GM18861 (cell line): ENCODE data around the gene TH.
"Not testable (repeated sequence)": the region's sequence is repeated elsewhere in the genome, so short reads cannot be mapped to it uniquely, and the experiment has no call there.

Experiments used
- ATAC-seq: cut with Tn5 transposase; IDR thresholded peaks from one replicate; pipeline ENCODE4 v1.9.1; 2021; ENCODE audit not compliant: unreplicated experiment

The TH gene

GRCh38 chr11:2196970-2197770 lies 25.6 kb upstream of the TH start:
- no peak for ATAC-seq

DNA sequence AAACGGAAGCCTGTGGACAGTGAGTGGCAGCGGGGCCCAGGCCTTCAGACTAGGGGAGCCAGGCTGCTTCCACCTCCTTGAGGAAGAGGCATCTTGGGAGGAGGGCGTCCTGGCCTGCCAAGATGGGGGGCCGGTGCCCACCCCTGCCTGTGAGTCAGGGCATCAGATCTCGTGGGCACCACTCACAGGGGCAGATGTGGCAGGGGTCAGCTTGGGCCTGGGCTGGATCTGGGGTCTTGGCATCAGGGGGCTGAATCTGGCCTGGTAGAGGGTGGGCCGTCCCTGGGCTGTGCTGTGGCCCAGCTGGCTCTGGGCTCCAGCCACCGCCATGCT lies 24.1 kb upstream of the TH start:
- no peak for ATAC-seq

GRCh38 chr11:2194877-2195755 lies 23.5 kb upstream of the TH start:
- ATAC-seq: no peak

GRCh38 chr11:2193888-2194595 lies 22.4 kb upstream of the TH start:
- ATAC-seq: not testable (repeated sequence)

DNA sequence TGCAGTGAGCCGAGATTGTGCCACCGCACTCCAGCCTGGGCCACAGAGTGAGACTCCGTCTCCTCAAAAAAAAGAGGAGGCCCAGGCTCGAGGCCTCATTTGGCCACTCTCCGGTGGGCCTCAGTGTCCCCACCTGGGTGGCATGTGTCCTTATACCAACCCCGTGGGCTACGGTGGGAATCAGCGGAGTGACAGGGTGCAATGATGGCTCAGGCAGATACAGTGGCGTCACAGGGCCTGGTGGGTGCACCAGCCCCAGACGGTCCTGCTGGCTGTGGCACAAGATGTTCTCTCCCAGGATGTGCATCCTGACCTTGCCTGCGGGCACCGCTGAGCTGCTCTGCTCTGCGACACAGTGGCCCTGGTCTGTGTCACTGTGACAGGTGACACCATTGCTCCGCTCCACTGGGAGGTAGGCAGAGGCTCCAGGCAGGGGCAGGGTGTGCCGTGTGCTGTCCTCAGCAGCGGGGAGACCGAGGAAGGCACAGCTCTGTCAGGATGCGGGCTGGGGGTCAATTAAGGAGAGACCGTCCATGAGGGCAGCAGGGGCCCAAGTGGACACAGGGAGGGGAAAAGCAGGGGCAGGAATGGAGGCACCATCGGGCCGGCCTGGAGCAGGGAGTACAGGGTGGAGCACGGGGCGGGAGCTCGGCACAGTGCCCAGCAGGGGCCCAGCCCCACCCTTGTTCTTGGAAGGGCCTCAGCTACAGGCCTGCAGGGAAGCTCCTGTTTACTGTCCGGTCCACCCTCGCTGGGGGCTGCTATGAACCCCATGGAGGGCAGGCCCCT lies 21.7 kb upstream of the TH start:
- no peak for ATAC-seq

DNA sequence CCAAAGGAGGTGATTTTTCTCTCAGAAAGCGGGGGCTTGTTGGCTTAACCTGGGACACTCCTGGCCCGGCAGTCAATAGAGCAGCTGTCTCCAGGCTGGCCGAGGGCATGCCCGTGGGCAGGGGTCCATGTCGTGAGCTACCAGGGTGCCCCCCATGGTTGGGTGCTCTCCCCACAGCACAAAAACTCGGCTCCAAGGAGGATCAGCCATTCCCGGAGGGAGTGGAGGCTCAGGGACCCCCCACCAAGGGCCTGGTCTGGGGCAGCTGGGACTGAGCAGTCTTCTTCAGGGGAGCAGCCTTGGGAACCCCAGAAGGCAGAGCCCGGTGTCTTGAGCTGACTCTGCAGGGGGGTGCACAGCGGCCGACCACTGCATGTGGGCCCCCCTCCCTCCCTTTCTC lies 20.8 kb upstream of the TH start:
- no peak for ATAC-seq

GRCh38 chr11:2191883-2192282 lies 20.3 kb upstream of the TH start:
- ATAC-seq: no peak

GRCh38 chr11:2190657-2191471 lies 19.2 kb upstream of the TH start:
- no peak for ATAC-seq

DNA sequence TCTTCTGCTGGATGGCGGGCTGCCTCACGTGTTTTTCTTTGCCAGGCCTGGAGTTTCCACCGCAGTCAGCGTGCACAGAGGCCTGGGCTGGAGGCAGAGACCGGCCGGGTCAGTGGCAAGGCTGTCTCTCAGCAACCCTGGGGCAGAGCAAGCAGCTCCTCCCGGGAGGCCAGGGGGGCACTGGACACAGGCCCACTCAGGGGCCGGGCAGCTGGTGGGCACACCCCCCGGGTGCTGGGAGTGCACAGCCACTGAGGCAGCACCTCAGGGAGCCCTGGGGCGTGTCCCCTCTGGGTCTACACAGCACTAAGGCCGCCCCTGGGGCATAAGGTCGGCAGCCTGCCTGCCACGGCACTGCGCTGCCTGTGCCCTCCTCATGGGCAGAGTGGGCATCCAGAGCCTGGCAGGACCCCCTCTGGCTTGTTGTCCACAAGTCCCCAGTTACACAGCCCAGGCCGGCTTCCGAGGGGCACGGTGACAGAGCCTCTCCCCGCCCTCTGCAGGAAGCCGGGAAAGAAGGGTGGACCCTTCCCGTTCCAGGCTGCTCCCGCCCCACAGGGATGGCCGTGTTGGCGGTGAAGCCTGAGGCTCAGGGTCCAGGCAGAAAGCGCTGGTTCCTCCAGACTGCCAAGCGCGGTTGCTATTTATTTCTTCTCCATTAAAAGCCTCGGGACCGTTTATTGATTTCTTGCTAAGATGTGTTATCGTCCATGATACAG lies 18.5 kb upstream of the TH start:
- no peak for ATAC-seq

GRCh38 chr11:2188745-2189144 lies 17.1 kb upstream of the TH start:
- no peak for ATAC-seq

GRCh38 chr11:2187280-2187707 lies 15.7 kb upstream of the TH start:
- no peak for ATAC-seq

DNA sequence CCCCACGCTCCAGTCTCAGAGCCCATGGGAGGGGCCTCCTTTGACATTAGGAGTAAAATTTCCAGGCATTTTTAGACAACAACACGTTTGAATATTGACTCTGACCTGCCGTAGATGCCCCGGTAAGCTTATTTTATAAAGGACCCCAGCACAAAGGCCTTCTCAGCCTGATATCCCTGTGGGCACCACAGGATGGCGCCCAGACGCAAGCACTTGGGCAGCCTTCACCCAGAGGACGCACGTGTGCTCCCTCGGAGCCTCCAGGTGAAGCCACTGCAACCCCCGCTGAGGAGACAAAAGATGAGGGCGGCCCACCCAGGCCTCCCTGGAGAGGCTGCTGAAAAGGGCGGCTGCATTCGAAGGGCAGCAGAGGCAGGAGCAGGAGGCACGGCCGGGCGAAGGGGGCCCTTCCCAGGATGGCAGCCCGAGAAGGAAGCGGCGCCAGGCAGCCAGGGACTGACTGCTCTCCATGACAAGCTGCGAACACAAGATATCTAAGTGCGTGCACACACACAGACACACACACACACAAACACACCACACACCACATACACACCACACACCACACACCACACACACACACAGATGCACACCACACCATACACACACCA lies 15.2 kb upstream of the TH start:
- ATAC-seq: no peak

- no peak for ATAC-seq
Measured at GRCh38 chr11:2185324-2186085, 13.9 kb upstream of the TH start.

DNA sequence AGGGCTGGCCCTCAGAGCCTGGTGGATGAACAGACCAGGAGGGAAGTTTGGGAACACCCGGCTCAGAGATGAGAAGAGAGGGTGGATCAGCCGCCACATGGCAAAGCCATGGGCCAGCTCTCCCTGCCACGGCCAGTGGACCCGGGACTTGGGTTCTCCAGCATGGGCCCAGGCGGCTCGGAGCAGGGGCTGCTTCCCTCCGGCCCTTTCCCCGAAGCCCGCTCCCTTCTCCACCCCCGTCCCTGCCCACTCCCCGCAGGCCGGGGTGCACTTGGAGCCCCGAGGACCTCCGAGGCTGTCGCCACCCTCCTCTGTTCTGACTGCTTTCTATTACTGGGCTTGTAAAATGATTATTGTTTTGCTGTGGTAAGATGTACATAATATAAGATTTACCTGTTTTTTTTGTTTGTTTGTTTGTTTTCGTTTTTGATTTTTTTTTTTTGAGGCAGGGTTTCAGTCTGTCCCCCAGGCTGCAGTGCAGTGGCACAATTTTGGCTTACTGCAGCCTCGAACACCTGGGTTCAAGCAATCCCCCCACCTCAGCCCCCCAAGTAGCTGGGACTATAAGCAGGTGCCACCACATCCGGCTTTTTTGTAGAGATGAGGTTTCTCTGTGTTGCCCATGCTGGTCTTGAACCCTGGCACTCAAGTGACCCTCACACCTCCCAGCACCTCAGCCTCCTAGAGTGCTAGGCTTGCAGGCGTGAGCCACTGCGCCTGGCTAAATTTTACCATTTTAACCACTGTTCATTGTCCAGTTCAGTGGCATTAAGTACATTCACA lies 11.3 kb upstream of the TH start:
- ATAC-seq: no peak

GRCh38 chr11:2182075-2182474 lies 10.5 kb upstream of the TH start:
- ATAC-seq: no peak

DNA sequence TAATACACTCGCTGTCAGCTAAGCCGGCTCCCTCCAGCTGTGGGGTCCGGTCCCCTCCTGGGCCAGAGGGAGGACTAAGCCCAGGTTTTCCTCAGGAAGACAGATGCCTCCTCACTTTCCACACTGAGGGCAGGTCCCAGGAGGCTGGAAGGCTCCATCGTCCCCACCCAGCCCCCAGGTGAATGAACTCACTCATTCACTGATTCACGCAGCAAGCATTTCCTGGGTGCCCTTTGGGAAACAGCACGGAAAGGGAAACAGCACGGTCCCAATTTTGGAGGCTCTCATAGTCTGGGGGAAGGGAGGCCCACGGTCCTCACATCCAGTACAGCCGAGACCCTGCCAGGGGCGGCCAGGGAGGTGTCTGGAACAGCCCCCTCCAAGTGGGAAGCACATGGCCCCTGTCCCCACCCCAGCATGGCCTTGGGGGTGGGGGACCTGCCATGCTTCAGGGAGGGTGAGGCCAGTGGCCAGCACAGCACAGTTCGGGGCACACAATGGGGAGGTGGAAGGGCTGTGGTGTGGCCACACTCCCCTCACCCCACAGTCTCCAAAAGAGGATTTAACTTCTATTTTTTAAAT lies 9.3 kb upstream of the TH start:
- ATAC-seq: no peak

- ATAC-seq: no peak
Measured at GRCh38 chr11:2180347-2180746, 8.7 kb upstream of the TH start.
